GM12878 (cell line): ENCODE measurements around the gene AK8. TPM values are rescaled to one million over a fixed set of nuclear protein-coding genes. Genes with fewer than 3 reads are reported as not detected.

Experiments used
- ATAC-seq: fragments of 200-7000 bp; cut with Tn5 transposase; 3 replicates; pipeline ENCODE4 v1.9.1; 2020; ENCODE audit warnings: mild to moderate bottlenecking, moderate library complexity
- BruUV-seq: library from RNA; stranded (reverse); fragments of 400-500 nt; replicated peaks from 2 replicates; lab custom pipeline; 2021; lab: Mats Ljungman, UMichigan
- CTCF ChIA-PET: fragments of 300-600 bp; sonication (Branson Sonifier 250); formaldehyde crosslinking; extraction: SDS; loops from one replicate; lab custom pipeline; 2021; ENCODE audit warnings: inconsistent platforms; lab: Yijun Ruan, JAX
- POLR2A ChIA-PET: fragments of 350-600 bp; formaldehyde crosslinking; extraction: SDS; loops from one replicate; lab custom pipeline; 2021; ENCODE audit warnings: inconsistent platforms; lab: Charles Lee
- RAD21 ChIA-PET: fragments of 300-600 bp; sonication (Branson Sonifier 250); formaldehyde crosslinking; loops from one replicate; lab custom pipeline; 2023; ENCODE audit warnings: antibody characterized with exemption; ENCODE audit not compliant: unreplicated experiment; lab: Charles Lee
- SMC1A ChIA-PET: fragments of 300-600 bp; sonication (Branson Sonifier 250); formaldehyde crosslinking; loops from one replicate; lab custom pipeline; 2023; ENCODE audit not compliant: unreplicated experiment, uncharacterized antibody; lab: Charles Lee
- DNase-seq: peaks from one replicate; pipeline ENCODE4 v3.0.0-alpha.2; 2011; ENCODE audit warnings: low read depth, low spot score
- FAIRE-seq: peaks from 3 replicates; lab custom pipeline; 2011; peaks lifted over from hg19 to GRCh38; lab: Jason Lieb, UNC
- H2AFZ ChIP-seq: 2 replicates; pipeline ENCODE4 v1.6.0; 2011; ENCODE audit warnings: low read depth, low read length, control low read depth; ENCODE audit not compliant: control insufficient read depth
- H3K27ac ChIP-seq: 2 replicates; pipeline ENCODE4 v1.5.1; 2011; ENCODE audit warnings: control low read depth; ENCODE audit not compliant: control insufficient read depth, insufficient read depth
- H3K27me3 ChIP-seq, 2 experiments: replicated peaks in 1 of 2; 2 replicates each; pipeline versions ENCODE4 v1.6.0 to v1.6.1; 2011; ENCODE audit warnings: low read length in 1 of 2; ENCODE audit not compliant: control insufficient read depth in 2 of 2, insufficient read depth in 2 of 2
- H3K36me3 ChIP-seq, 2 experiments: 2 replicates each; pipeline ENCODE4 v1.5.1; 2011; ENCODE audit warnings: low read length in 1 of 2; ENCODE audit not compliant: control insufficient read depth in 2 of 2, insufficient read depth in 2 of 2
- H3K4me1 ChIP-seq: 2 replicates; pipeline ENCODE4 v1.6.1; 2011; ENCODE audit warnings: mild to moderate bottlenecking, low read length, moderate library complexity, mixed read lengths; ENCODE audit not compliant: control insufficient read depth, insufficient read depth
- H3K4me2 ChIP-seq: 2 replicates; pipeline ENCODE4 v1.6.0; 2011; ENCODE audit warnings: control low read depth; ENCODE audit not compliant: control insufficient read depth, insufficient read depth
- H3K4me3 ChIP-seq: fragments of 200-600 bp; sonication (generic); 2 replicates; pipeline ENCODE4 v1.5.1; 2016
- H3K79me2 ChIP-seq: 2 replicates; pipeline ENCODE4 v1.6.0; 2011; ENCODE audit warnings: low read length; ENCODE audit not compliant: control insufficient read depth, insufficient read depth
- H3K9ac ChIP-seq: 2 replicates; pipeline ENCODE4 v1.8.0; 2011; ENCODE audit warnings: low read length, control low read depth, mixed read lengths; ENCODE audit not compliant: control insufficient read depth, insufficient read depth
- H3K9me3 ChIP-seq: replicated peaks from 3 replicates; pipeline ENCODE4 v1.5.1; 2011; ENCODE audit warnings: mild to moderate bottlenecking, low read length; ENCODE audit not compliant: control insufficient read depth, insufficient read depth
- H4K20me1 ChIP-seq: 2 replicates; pipeline ENCODE4 v1.6.0; 2011; ENCODE audit not compliant: control insufficient read depth, insufficient read depth
- BMI1 ChIP-seq: fragments of 450-650 bp; IDR thresholded peaks from 2 replicates; pipeline ENCODE4 v1.6.1; 2016; ENCODE audit warnings: mild to moderate bottlenecking, moderate library complexity, borderline replicate concordance
- CEBPZ ChIP-seq: fragments of 150-350 bp; IDR thresholded peaks from 2 replicates; pipeline ENCODE4 v1.6.1; 2016; ENCODE audit warnings: low read depth, low read length
- CUX1 ChIP-seq: IDR thresholded peaks from 2 replicates; pipeline ENCODE4 v1.6.1; 2012; ENCODE audit warnings: improper control_type of control experiment, low read depth, low read length; ENCODE audit not compliant: insufficient replicate concordance
- JUND ChIP-seq: IDR thresholded peaks from 2 replicates; pipeline ENCODE4 v1.6.1; 2012; ENCODE audit warnings: low read depth, mild to moderate bottlenecking, low read length, improper control_type of control experiment, moderate library complexity
- MEF2B ChIP-seq: fragments of 450-650 bp; IDR thresholded peaks from 2 replicates; pipeline ENCODE4 v1.6.1; 2018; ENCODE audit warnings: mild to moderate bottlenecking, moderate library complexity; ENCODE audit not compliant: partially characterized antibody, poor library complexity, severe bottlenecking
- RAD21 ChIP-seq: IDR thresholded peaks from 2 replicates; pipeline ENCODE4 v1.6.1; 2011; ENCODE audit warnings: mild to moderate bottlenecking, low read depth, low read length, moderate library complexity; ENCODE audit not compliant: insufficient read depth
- RB1 ChIP-seq: fragments of 450-650 bp; formaldehyde crosslinking; IDR thresholded peaks from 2 replicates; pipeline ENCODE4 v1.6.1; 2017; ENCODE audit warnings: mild to moderate bottlenecking, borderline replicate concordance
- RCOR1 ChIP-seq: conservative IDR thresholded peaks from 2 replicates; pipeline ENCODE4 v1.6.1; 2012; ENCODE audit warnings: low read depth, low read length, improper control_type of control experiment
- RFX5 ChIP-seq: IDR thresholded peaks from 2 replicates; pipeline ENCODE4 v1.6.1; 2011; ENCODE audit warnings: low read depth, low read length, improper control_type of control experiment
- WGBS: methylation state at CpG from one replicate; pipeline ENCODE4 v1.1.6; 2016; ENCODE audit warnings: low lambda C conversion rate; ENCODE audit not compliant: insufficient replicate concordance, insufficient coverage; ENCODE audit errors: missing lambda C conversion rate; 5-methylcytosine and 5-hydroxymethylcytosine counted together
- in situ Hi-C: fragments of 300-500 bp; cut with MboI; formaldehyde crosslinking; loops from 9 replicates; pipeline ENCODE4 v1.14.3; 2018; ENCODE audit warnings: mixed read lengths
- intact Hi-C: fragments of 100-400 bp; cut with micrococcal nuclease; formaldehyde crosslinking; loops from one replicate; pipeline ENCODE4 v1.14.2; 2022; ENCODE audit not compliant: unreplicated experiment
- polyA plus RNA-seq, 11 experiments: library from polyadenylated mRNA; depleted of rRNA in 4 of 11; unstranded in 6 of 11; stranded (reverse) in 5 of 11; fragments of >200 nt; fragmentation: Nextera tagmentation in 4 of 11; fragmentation: Illumina TruSeq in 1 of 11; extraction: Ambion mirVana in 4 of 11; extraction: Trizol in 1 of 11; gene quantifications; 1 replicate in 1 of 11; 2 replicates in 10 of 11; pipeline versions ENCODE4 v1.2.1 to v1.2.3, GENCODE V29; 2011 to 2016; ENCODE audit warnings: inconsistent platforms in 2 of 11, missing spikeins in 2 of 11, low read depth in 1 of 11
- total RNA-seq, 4 experiments: library from RNA; depleted of rRNA in 3 of 4; stranded (reverse); fragments of >200 nt in 3 of 4; fragmentation: Illumina TruSeq in 1 of 4; extraction: Trizol in 1 of 4; gene quantifications; 2 replicates each; pipeline versions ENCODE4 v1.2.1 to v1.2.3, GENCODE V29; 2013 to 2021
- TF ChIP-seq, protein P1 (sequence below), 3 experiments: IDR thresholded peaks in 2 of 3; conservative IDR thresholded peaks in 1 of 3; 2 replicates each; pipeline ENCODE4 v1.5.1; 2011; ENCODE audit warnings: low read depth in 3 of 3, low read length in 3 of 3, mild to moderate bottlenecking in 3 of 3, control low read depth in 2 of 3, moderate library complexity in 2 of 3, inconsistent platforms in 1 of 3, mixed read lengths in 1 of 3; ENCODE audit not compliant: control insufficient read depth in 2 of 3, insufficient read depth in 1 of 3; ENCODE audit errors: extremely low read depth in 1 of 3

The AK8 gene
- total and polyA plus RNA-seq, 10 of the 15 experiments (the other 5 are each of a cell fraction or from before 2014, with no cell fraction given) = 0.03 to 0.12 (median 0.06) TPM; not detected in 5

GRCh38 chr9:132722564-132723065, 155.5 kb downstream of the AK8 start (continued):
- TF ChIP-seq MEF2B (no peak), JUND (no peak)

DNA sequence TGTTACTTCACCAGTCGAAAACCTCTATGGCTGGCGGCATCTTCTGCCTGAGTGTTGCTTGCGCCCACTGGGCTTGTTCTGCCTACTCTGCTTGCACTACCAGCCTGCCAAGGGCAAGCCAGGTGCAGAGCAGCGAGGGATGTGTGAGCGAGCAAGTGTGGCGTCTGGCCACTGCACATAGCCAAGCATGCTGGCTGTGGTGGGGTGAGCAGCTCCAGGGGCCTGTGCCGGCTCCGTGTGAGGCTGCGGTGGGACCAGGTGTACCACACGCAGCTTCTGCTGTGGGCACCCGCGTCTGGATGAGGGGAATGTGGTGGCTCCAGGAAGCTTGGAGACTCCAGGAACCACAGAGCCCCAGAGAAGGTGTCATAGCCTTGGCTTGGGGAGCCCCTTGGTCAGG, 156.4 kb downstream of the AK8 start:
- Histone ChIP-seq H3K9me3 (no peaks in the 10 kb centered on the region), H3K27me3 (no peaks in the 10 kb centered on the region), H3K27ac (no peak overlapping the region), H3K79me2 (no peaks in the 10 kb centered on the region), H4K20me1 (no peaks in the 10 kb centered on the region), H3K4me2 (no peak overlapping the region), H3K4me1 (no peaks in the 10 kb centered on the region), H3K36me3 (no peaks in the 10 kb centered on the region), H3K4me3 (no peak overlapping the region), H2AFZ (no peak overlapping the region), H3K9ac (no peak overlapping the region)
- WGBS = 53% methylated on average over 12 of the region's 12 CpGs
- ChIA-PET SMC1A (no interaction called here), CTCF (no interaction called here), RAD21 (no interaction called here), POLR2A (no interaction called here)
- intact Hi-C loops = no loop called here
- in situ Hi-C loops = no loop called here
- BruUV-seq = no TSS peak
- no peak for FAIRE-seq
- no peak for ATAC-seq
- DNase-seq = no peak
- TF ChIP-seq RCOR1 (no peak), RFX5 (no peak), RAD21 (no peak), CEBPZ (no peak), CUX1 (no peak), BMI1 (no peak), RB1 (no peak)
- TF ChIP-seq, protein P1, sequence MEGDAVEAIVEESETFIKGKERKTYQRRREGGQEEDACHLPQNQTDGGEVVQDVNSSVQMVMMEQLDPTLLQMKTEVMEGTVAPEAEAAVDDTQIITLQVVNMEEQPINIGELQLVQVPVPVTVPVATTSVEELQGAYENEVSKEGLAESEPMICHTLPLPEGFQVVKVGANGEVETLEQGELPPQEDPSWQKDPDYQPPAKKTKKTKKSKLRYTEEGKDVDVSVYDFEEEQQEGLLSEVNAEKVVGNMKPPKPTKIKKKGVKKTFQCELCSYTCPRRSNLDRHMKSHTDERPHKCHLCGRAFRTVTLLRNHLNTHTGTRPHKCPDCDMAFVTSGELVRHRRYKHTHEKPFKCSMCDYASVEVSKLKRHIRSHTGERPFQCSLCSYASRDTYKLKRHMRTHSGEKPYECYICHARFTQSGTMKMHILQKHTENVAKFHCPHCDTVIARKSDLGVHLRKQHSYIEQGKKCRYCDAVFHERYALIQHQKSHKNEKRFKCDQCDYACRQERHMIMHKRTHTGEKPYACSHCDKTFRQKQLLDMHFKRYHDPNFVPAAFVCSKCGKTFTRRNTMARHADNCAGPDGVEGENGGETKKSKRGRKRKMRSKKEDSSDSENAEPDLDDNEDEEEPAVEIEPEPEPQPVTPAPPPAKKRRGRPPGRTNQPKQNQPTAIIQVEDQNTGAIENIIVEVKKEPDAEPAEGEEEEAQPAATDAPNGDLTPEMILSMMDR (IDR thresholded peaks at IDR 0.05 in 2 of 3, conservative IDR thresholded peaks at IDR 0.05 in 1 of 3; ENCODE audit: control insufficient read depth in 2 of 3, extremely low read depth in 1 of 3, insufficient read depth in 1 of 3, low read depth in 3 of 3, low read length in 3 of 3) = no peak
